Renal pelvis (tissue), 4 donors: ENCODE measurements around the gene LRP1. TPM values are rescaled to one million over a fixed set of nuclear protein-coding genes. Genes with fewer than 3 reads are reported as not detected.
A peak's percentile ranks its signal among the peaks of the same experiment; 100 is the strongest.

Experiments
- DNase-seq: peaks from one replicate; pipeline ENCODE4 v3.0.0-alpha.2; 2013
- polyA plus RNA-seq, 3 donors: library from polyadenylated mRNA; unstranded; fragments of 120-200 nt; gene quantifications; one replicate each; pipeline ENCODE4 v1.2.1, GENCODE V29; 2013; ENCODE audit not compliant: insufficient read length in 3 of 3

The LRP1 gene
- polyA plus RNA-seq, 3 donors = 70.4 to 103 (median 83.3) TPM

DNA sequence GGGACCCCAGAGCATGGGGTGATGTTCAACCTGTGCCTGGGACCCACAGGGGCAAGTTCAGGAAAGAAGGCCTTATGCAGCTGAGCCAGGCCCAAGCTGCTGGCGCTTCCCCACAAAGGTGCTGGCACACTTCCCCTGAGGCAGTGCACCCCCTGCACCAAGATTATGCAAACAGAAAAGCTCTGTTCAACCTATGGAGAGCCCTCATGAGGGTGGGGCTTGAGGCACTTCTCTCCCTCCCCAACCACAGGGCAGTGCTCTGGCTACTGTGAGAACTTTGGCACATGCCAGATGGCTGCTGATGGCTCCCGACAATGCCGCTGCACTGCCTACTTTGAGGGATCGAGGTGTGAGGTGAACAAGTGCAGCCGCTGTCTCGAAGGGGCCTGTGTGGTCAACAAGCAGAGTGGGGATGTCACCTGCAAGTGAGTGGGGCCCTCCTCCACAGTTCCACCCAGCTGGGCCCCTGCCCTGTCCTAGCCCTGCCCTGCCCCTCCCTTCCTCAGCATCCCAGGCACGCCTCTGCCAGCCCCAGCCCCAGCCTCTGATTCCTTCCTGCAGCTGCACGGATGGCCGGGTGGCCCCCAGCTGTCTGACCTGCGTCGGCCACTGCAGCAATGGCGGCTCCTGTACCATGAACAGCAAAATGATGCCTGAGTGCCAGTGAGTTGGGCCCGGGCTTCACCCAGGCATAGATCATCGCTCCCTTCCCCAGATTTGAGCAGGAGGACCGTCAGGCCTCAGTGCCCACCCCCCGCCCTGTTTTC is 82.8 kb downstream of the LRP1 start:
- DNase-seq = no peak

- no peak for DNase-seq
Observed at GRCh38 chr12:57211791-57212700, 83.8 kb downstream of the LRP1 start.

GRCh38 chr12:57212701-57213057 is 84.4 kb downstream of the LRP1 start:
- DNase-seq = no peak

DNA sequence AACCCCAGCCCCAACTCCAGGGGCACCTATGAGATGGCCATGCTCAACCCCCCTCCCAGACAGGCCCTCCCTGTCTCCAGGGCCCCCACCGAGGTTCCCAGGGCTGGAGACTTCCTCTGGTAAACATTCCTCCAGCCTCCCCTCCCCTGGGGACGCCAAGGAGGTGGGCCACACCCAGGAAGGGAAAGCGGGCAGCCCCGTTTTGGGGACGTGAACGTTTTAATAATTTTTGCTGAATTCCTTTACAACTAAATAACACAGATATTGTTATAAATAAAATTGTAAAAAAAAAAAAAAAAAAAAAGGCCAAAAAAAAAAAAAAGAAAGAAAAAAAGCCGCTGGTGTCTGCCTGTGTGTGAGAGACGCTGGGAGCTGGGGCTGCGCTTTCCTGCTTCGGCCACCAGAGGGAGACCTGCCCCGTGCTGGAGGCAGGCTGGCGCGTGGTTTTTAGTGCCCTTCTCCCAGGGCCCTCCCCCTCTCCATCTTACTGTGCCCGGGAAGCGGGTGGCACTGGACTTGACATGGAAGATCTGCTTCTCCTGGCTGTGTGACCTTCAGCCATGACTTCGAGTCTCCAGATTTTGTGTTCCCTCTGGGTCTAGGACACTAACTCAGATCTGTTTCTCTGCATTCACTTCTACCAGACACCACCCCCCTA is 84.9 kb downstream of the LRP1 start:
- peak; percentile 82 for DNase-seq

- DNase-seq = no peak
Observed at GRCh38 chr12:57213763-57214397, 85.6 kb downstream of the LRP1 start.

DNA sequence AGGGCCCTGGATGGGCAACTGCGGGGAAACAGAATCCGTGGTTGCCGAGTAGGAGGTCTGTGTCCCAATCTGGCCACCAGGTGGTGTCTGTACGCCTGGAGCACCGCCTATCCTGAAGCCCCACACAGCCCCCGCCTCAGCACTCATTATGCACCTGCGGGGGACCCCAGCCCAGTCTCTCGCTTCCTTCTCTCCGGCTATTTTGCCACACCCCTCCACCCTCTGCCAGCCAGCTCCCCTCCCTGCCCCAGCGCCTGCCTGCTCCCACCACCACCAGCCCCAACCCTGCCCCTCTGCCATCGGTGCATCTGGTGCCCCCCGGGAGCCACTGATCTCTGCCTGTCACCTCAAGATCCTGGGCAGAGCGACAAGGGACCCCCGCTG is 86.1 kb downstream of the LRP1 start:
- no peak for DNase-seq

DNA sequence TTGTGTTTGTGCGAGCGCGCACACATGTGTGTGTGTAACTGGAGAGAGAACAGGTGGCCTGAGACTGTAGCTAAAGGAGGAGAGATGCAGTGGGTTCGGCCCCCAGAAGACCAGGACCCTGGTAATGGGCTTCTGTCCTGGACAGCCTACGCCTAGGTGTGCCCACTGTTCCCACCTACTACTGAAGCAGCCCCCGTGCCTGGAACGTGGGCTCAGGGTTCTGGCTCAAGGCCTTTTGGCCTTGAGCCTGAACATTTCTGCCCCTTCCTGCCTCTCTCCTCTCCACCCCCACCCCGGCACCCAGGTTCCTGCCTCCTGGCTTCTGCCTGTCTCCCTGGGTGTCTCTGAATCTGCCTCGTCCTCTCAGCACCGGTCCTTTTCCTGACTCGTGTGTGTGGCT is 86.8 kb downstream of the LRP1 start:
- DNase-seq = no peak

- DNase-seq = no peak
Observed at GRCh38 chr12:57215668-57216013, 87.4 kb downstream of the LRP1 start.

DNA sequence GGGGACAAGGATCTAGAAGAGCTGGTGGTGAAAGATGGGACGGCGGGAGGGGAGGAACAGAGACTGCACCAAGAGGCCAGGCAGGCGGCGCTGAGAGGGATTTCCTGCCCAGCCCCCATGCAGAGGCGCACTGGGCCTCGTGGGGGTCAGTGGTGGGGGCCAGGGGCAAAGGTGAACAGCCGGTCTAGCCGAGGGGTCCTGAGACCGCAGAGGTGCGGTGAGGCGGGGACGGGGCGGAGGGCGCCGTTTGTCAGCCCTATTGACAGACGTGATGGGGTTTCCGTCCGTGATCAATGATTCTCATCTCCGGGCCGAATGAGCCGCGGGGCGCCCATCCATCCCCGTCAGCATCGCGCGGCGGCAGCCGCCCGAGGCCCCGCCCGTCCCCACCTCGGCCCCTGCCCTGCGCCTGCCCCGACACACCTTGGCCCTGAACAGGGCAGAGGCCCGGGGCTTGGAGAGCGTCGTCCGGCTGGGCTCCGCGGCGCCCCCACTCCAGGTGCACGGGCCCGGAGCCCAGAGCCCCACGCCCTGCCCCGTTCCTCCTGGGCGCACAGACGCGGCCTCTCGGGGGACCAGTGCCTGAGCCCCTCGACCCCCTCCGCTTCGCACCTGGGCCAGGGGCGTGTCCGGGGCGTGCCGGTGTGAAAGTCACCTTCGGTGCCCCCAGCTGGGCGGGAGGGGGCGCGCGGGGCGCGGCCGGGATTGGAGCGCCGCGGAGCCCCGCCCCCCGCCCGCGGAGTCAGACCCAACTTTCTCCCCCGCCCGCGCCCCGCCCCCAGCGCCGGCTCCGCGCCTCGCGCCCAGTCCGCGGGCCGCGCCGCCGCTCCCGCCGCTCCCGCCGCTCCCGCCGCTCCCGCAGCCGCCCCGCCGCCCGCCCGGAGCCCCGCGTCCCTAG is 88.0 kb downstream of the LRP1 start, which contains the start of gene NXPH4:
Gene NXPH4, plus strand, starts transcription at position 781 of the 898 bp plus-strand sequence. CDS start 176 bp downstream, outside the sequence.
- no peak for DNase-seq

GRCh38 chr12:57216921-57217879 is 88.9 kb downstream of the LRP1 start:
- DNase-seq = no peak

- no peak for DNase-seq
Observed at GRCh38 chr12:57218030-57218853, 90.0 kb downstream of the LRP1 start.

- no peak for DNase-seq
Observed at GRCh38 chr12:57219205-57219992, 91.1 kb downstream of the LRP1 start.

GRCh38 chr12:57219993-57220754 is 91.9 kb downstream of the LRP1 start:
- DNase-seq = no peak

DNA sequence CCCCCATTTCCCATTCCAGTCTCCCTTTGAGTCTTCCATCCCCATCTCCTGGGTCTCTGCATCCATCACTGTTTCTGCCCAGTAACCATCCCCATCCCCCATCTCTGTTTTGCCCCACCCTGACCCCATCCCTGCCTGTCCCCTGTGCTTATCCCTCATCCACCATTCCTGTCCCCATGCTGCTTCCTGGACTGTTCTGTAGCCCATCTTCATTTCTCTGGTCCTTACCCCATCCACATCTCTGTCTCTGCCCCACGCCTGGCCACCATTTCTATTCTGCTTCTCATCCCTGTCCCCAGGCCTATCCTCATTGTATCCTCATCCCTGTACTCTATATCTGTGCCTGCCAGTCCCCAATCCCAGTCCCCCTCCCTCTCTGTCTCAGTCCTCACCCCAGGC is 92.5 kb downstream of the LRP1 start:
- no peak for DNase-seq

- no peak for DNase-seq
Observed at GRCh38 chr12:57221169-57221917, 93.1 kb downstream of the LRP1 start.
